ENCODE data around the gene CCDC70. TPM values are rescaled to one million over a fixed set of nuclear protein-coding genes. Genes with fewer than 3 reads are reported as not detected.

CCDC70 gene
- total and polyA plus RNA-seq, 2 of the 8 experiments (the other 6 are each of a cell fraction or from before 2014, with no cell fraction given): not detected

DNA sequence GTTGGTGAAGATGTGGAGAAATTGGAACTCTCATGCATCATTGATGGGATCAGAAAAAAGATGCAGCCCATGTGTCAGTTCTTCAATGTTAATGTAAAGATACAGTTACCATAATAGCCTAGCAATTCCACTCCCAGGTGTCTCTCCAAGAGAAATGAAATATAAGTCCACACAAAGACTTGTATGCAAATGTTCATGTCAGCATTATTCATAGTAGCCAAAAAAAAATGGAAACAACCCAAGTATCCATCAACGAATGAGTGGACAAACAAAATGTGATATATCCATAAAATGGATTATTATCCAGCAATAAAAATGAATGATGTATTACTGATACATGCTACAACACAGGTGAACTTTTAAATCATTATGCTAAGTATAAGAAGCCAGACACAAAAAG is 38.7 kb downstream of the CCDC70 start:
- POLR2A ChIA-PET (ENCODE audit: partially characterized antibody): no interaction called here
- H3K79me2 ChIP-seq (ENCODE audit: control insufficient read depth in 1 of 2, insufficient read depth in 2 of 2, low read length in 2 of 2): no peaks in the 10 kb centered on the region
- TF ChIP-seq NANOG (IDR thresholded peaks at IDR 0.05; ENCODE audit: insufficient read depth, low read depth, low read length, poor library complexity, severe bottlenecking): no peak
- TF ChIP-seq CTBP2 (IDR thresholded peaks at IDR 0.05; ENCODE audit: borderline replicate concordance, insufficient read depth, insufficient read length, low read length): no peak
- TF ChIP-seq, protein P1, sequence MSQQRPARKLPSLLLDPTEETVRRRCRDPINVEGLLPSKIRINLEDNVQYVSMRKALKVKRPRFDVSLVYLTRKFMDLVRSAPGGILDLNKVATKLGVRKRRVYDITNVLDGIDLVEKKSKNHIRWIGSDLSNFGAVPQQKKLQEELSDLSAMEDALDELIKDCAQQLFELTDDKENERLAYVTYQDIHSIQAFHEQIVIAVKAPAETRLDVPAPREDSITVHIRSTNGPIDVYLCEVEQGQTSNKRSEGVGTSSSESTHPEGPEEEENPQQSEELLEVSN (IDR thresholded peaks at IDR 0.05): no peak
- TF ChIP-seq RFX5 (IDR thresholded peaks at IDR 0.05; ENCODE audit: borderline replicate concordance, low read depth, low read length): no peak
- TF ChIP-seq POU5F1 (IDR thresholded peaks at IDR 0.05; ENCODE audit: low read depth, low read length): no peak
- no peak for TF ChIP-seq HDAC6 (IDR thresholded peaks at IDR 0.05; ENCODE audit: low read depth, low read length)
- no peak for TF ChIP-seq FOSL1 (IDR thresholded peaks at IDR 0.05; ENCODE audit: insufficient read depth, low read depth, low read length)
- no peak for TF ChIP-seq GABPA (IDR thresholded peaks at IDR 0.05; ENCODE audit: borderline replicate concordance, insufficient read depth, low read length)

More for the DNA sequence above, 38.7 kb downstream of the CCDC70 start:
- Histone ChIP-seq H3K56ac (replicated peaks; ENCODE audit: insufficient read length, low read depth, low read length) (no peak overlapping the region), H3K79me1 (ENCODE audit: low read depth, low read length) (no peaks in the 10 kb centered on the region), H3K36me3 (ENCODE audit: control insufficient read depth in 2 of 4, insufficient read depth in 4 of 4, low read length in 3 of 4) (no peaks in the 10 kb centered on the region), H2AK5ac (ENCODE audit: low read depth, low read length) (no peak overlapping the region), H3K4me1 (replicated peaks in 1 of 4; ENCODE audit: control insufficient read depth in 3 of 4, insufficient read depth in 4 of 4, low read length in 3 of 4) (peaks cover 0 to 4% (median 0%) of the 10 kb centered on the region in 4 experiments; a peak in 2 of 7 replicates), H3K4me2 (ENCODE audit: insufficient read depth in 1 of 2, low read depth in 2 of 2, low read length in 2 of 2) (no peak overlapping the region), H2BK120ac (replicated peaks; ENCODE audit: low read depth, low read length) (no peak overlapping the region), H2BK20ac (ENCODE audit: low read length) (no peak overlapping the region), H4K5ac (ENCODE audit: insufficient read length, low read depth, low read length) (no peak overlapping the region), H2BK12ac (ENCODE audit: low read depth, low read length) (no peak overlapping the region), H3K4me3 (ENCODE audit: extremely low read depth in 1 of 4, insufficient read depth in 2 of 4, low read depth in 3 of 4, low read length in 4 of 4) (no peak overlapping the region), H3K18ac (ENCODE audit: extremely low read depth, low read length) (no peak overlapping the region), H2BK15ac (ENCODE audit: low read length) (no peak overlapping the region), H3K14ac (ENCODE audit: insufficient read length) (no peak overlapping the region), H3K4ac (replicated peaks; ENCODE audit: insufficient read length, low read depth, low read length) (no peak overlapping the region), H3K9me3 (ENCODE audit: insufficient read depth in 2 of 2, low read depth in 1 of 2, low read length in 1 of 2) (no peaks in the 10 kb centered on the region), H3K27me3 (replicated peaks in 1 of 4; ENCODE audit: control insufficient read depth in 3 of 4, extremely low read depth in 1 of 4, insufficient read depth in 3 of 4, low read length in 3 of 4) (no peaks in the 10 kb centered on the region), H2AFZ (ENCODE audit: low read length) (no peak overlapping the region), H3K27ac (ENCODE audit: low read depth, low read length) (no peak overlapping the region), H3K23ac (ENCODE audit: insufficient read length) (no peak overlapping the region), H3K23me2 (ENCODE audit: low read depth, low read length) (no peaks in the 10 kb centered on the region), H3K9ac (replicated peaks in 1 of 4; ENCODE audit: extremely low read depth in 1 of 4, low read depth in 3 of 4, low read length in 3 of 4) (no peak overlapping the region), H4K20me1 (replicated peaks in 1 of 2; ENCODE audit: control insufficient read depth in 1 of 2, insufficient read depth in 2 of 2, low read length in 2 of 2) (peaks cover 0 to 2% of the 10 kb centered on the region in 2 experiments), H2BK5ac (ENCODE audit: low read depth, low read length) (no peak overlapping the region), H4K91ac (replicated peaks; ENCODE audit: insufficient read length, low read length) (no peak overlapping the region), H4K8ac (ENCODE audit: extremely low read depth, insufficient read depth, low read length) (no peak overlapping the region)
- WGBS, 2 experiments (ENCODE audit: extremely low coverage in 1 of 2, insufficient coverage in 1 of 2, insufficient read length in 1 of 2, insufficient replicate concordance in 2 of 2, low coverage in 1 of 2, low lambda C conversion rate in 2 of 2, missing lambda C conversion rate in 1 of 2): 90% methylated on average over 1 of the region's 1 CpG; no CpG with 5 or more reads in 1 of the 2 experiments
- FAIRE-seq: no peak
- CTCF ChIA-PET (ENCODE audit: partially characterized antibody): no interaction called here
- no peak for DNase-seq (ENCODE audit: low read depth in 1 of 2, low spot score in 2 of 2)

Data from H1 (cell line).